GM19455 (cell line): ENCODE data around the gene ST3GAL2.
A peak's percentile ranks its signal among the peaks of the same experiment; 100 is the strongest.

Experiments
- ATAC-seq: cut with Tn5 transposase; IDR thresholded peaks from one replicate; pipeline ENCODE4 v1.9.1; 2021; ENCODE audit not compliant: unreplicated experiment

ST3GAL2 gene

GRCh38 chr16:70438969-70439862, at the start of gene ST3GAL2:
TSS of gene ST3GAL2 (minus strand) at chr16:70439100. CDS start at chr16:70398530, 40,570 bp downstream.
- ATAC-seq: peak; percentile 79

GRCh38 chr16:70484867-70485266, 46.0 kb upstream of the ST3GAL2 start:
- no peak for ATAC-seq

- no peak for ATAC-seq
Observed at GRCh38 chr16:70483426-70483825, 44.5 kb upstream of the ST3GAL2 start.

- no peak for ATAC-seq
Observed at GRCh38 chr16:70482624-70483023, 43.7 kb upstream of the ST3GAL2 start.

- no peak for ATAC-seq
Observed at GRCh38 chr16:70481929-70482536, 43.1 kb upstream of the ST3GAL2 start.

- no peak for ATAC-seq
Observed at GRCh38 chr16:70480127-70481105, 41.5 kb upstream of the ST3GAL2 start.

- no peak for ATAC-seq
Observed at GRCh38 chr16:70478912-70479341, 40.0 kb upstream of the ST3GAL2 start.

- no peak for ATAC-seq
Observed at GRCh38 chr16:70478169-70478568, 39.3 kb upstream of the ST3GAL2 start.

- ATAC-seq: peak; percentile 76
Observed at GRCh38 chr16:70476272-70477020, 37.5 kb upstream of the ST3GAL2 start.

GRCh38 chr16:70475054-70475871, 36.4 kb upstream of the ST3GAL2 start:
- ATAC-seq: no peak

- ATAC-seq: no peak
Observed at GRCh38 chr16:70474320-70475053, 35.6 kb upstream of the ST3GAL2 start.

- no peak for ATAC-seq
Observed at GRCh38 chr16:70473446-70474319, 34.8 kb upstream of the ST3GAL2 start.

GRCh38 chr16:70472786-70473433, 34.0 kb upstream of the ST3GAL2 start:
- ATAC-seq: no peak

GRCh38 chr16:70470927-70471341, 32.0 kb upstream of the ST3GAL2 start:
- ATAC-seq: no peak

- no peak for ATAC-seq
Observed at GRCh38 chr16:70470141-70470926, 31.4 kb upstream of the ST3GAL2 start.

- no peak for ATAC-seq
Observed at GRCh38 chr16:70468776-70469525, 30.1 kb upstream of the ST3GAL2 start.
